Lung microvascular endothelial cell (primary cell): ENCODE results near the gene ABI3BP. TPM values are rescaled to one million over a fixed set of nuclear protein-coding genes. Genes with fewer than 3 reads are reported as not detected.

Experiments used
- DNase-seq, 2 donors: peaks; one replicate each; pipeline versions ENCODE4 v3.0.0 to v3.0.0-alpha.2; 2010; ENCODE audit warnings: low read depth in 2 of 2
- total RNA-seq: library from RNA; depleted of rRNA; stranded (reverse); fragments of >200 nt; gene quantifications from 2 replicates; pipeline ENCODE4 v1.2.1, GENCODE V29; 2014

The ABI3BP gene
- total RNA-seq, 1 donor from 2014 or later, result 7.7 TPM

DNA sequence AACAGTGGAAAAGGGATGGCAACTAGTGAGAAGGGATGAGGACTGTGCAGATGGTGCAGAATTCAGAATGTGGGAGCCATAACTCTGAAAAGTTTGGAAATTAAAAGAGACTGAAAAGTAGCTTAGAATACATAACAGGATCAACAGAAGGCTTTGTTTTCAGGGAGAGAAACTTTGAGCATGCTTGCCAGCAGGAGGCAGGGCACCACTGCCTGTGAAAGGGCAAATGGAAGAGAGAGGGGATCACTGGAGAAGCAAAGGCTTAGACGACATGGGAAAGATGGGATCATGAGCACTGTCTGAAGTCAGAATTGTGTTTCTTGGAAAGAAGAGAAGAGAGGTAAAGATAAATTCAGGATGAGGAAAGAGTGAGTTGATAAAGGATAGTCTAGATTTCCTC, 99.6 kb downstream of the ABI3BP start:
- peak; percentile 72 to 83 for DNase-seq

DNA sequence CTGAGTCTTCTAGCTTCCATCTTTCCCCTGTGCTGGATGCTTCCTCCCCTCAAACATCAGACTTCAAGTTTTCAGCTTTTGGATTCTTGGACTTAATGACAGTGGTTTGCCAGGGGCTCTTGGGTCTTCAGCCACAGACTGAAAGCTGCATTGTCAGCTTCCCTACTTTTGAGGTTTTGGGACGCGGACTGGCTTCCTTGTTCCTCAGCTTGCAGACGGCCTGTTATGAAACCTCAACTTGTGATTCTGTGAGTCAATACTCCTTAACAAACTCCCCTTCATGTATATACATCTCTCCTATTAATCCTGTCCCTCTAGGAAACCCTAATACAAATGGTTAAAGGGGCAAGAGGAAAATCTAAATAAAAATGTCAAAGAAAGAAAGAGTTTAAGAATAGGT, 100.1 kb downstream of the ABI3BP start:
- no peak for DNase-seq

DNA sequence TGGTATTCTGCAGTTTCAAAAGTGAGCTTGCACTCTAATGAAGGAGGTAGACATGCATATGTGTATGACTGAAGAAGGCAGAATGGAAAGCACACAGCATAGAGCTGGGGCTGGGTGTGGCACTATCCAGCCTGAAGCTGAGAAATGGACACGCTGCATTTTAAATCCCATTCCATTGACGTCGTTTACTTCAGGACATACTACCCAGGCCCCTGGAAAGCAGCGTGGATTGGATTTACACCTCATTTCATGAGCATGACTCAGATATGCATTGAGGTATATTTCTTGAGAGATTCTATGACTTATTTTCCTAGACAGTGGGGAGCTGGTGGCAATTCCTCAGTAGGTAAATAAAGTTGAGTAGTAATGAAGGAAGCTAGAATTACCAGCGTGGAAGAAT, 101.4 kb downstream of the ABI3BP start:
- DNase-seq, result no peak

DNA sequence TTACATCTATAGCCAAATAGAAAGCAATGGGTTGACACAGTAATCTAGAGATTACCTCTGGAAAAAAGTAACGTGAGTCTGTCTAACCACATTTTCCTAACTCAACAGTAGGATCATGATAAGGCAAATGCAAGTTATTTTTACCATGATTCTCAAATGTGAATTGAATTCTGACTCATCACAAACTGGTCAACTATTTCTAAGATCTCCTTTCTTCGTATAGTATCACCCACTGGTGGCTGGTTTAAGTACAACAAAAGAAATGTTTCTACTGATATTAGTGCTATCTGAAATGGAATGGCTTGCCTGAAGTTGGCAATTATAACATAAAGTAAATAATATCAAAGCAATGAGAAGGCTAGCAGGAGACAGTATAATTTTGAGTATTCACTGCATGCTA, 102.2 kb downstream of the ABI3BP start:
- peak; percentile 55 to 67 for DNase-seq

DNA sequence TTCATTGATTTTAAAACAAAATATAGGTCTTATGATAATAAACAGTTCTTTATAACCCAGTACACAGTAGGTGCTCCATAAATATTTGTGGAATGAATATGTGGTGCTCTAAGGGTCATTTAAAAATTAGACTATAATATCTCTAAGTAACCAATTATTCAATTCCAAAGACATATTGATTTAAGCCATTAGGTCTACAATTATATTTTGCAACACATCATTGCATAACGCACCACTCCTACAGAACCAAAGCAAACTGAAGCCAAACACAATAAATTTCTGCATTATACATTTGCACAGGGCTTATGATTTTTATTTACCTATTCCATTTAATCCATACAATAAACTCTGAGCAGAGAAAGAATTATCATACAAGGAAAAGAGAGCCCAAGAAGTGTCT, 104.3 kb downstream of the ABI3BP start:
- DNase-seq, result no peak

DNA sequence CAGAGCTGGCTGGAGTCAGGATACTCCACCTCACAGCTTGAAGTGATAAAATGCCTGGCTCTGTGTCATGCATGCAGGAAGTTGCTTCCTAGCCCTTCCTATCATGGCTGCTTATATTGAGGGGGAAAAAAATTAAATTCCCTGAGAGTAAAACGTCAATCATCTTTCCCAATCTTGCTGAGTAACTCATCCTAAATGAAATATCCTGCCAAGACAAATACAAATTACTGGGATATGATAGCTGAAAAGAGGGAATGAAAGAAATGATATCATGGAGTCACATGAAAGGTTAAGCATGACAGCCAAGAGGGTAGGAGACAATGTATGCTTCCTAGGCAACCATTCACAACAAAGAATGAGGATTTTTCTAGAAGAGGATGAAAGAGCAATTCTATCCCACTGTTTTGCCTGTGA, 110.6 kb downstream of the ABI3BP start:
- DNase-seq, result peak; percentile 62 to 96

DNA sequence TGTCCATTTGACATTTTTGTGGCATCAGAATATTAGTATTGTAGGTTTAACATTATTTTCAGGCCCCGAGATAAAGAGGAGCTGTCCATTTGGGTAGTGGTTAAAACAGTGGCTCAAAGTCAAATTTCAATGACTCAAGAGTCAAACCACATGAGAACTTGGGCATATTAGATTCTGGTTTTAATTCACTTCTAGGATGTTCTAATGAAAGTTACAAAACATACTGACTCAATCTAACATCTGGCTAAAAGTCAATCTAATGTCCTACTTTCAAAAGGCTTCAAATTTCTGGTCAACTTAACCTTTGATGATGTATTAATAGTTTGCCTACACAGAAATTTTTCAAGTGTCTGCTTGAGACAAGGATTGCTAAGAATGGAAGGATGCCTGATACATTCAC, 112.4 kb downstream of the ABI3BP start:
- DNase-seq, result no peak

DNA sequence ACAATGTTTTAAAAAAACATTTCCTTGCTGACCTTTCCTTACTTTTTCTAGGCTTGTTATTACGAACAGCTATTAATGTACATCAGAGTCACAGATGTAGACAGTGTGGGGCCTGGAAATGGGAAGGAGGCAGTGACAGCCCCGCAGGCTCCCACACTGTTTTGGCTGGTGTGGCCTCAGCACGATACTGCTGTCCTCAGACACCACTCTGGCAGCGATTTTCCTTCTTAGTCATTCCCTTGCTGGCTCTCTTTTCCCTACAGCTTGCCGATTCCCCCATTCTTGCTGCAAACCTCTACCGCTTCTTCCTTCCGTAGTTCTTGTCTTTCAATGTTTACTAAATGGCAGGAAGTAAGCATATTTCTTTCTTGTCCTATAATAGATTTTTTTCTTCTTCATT, 113.1 kb downstream of the ABI3BP start:
- peak in 1 of 2 donors; percentile 50 for DNase-seq

DNA sequence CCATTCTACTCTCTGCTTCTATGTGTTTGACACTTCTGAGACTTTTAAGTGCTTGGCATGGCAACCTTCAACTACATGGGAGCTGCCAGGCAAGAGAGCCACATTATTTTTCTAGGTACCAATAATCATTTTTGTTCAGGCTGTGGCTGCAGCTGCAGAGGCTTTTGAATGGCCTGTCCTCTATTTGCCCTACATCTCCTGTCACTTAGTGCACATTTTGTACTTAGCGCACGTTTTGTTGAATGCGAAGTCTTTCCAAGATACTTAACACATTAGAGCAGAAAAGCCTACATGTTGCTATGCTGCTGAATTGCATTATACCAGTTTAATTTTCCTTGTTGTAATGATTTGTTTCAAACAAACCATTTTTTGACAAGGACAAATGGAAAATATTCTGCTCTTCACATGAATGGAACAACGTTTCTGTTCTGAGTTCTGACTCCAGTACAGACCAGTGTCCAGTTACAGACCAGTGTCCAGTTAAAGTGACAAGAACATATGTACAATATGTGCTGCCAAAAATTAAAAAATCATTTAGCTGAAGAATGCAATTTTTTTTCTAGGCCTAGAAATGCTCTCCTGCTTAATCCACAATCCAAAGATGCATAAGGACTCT, 113.9 kb downstream of the ABI3BP start:
- peak in 1 of 2 donors; percentile 41 for DNase-seq

DNA sequence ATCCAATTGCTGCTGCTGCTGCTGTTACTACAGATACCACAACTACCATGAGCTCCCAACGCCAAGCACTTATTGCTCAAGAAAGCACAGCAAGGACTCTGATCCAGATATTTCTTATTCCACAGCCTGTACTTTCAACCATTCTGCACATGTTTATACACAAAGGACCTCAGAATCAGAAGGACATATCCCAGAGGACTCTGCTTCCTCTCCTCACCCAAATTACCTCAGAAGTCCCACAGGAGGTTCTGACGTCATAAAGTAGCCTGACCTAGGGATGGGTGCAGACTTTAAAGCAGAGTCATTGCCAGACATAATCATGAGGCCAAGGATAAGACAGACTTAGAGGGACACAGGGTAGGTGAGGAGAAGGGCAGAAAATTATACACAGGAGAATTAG, 115.9 kb downstream of the ABI3BP start:
- DNase-seq, result no peak

DNA sequence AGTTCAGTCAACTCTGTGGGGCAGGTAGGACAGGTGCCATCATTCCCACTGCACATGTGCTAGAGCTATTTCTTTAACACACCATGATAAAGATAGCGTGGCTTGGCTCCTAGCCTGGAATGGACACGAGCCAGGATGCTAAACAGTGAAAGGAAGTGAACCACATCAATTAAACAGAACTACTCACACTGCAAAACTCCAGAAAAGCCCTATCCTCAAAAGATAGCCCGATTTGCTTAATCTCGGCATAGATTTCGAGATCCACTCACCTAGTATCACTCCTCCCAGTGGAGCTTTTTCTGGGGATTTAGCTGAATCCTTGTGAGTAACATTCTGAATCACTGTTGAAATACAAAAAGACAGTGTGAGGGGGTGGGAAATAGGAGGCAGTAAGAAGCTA, 118.0 kb downstream of the ABI3BP start:
- peak; percentile 88 to 91 for DNase-seq

DNA sequence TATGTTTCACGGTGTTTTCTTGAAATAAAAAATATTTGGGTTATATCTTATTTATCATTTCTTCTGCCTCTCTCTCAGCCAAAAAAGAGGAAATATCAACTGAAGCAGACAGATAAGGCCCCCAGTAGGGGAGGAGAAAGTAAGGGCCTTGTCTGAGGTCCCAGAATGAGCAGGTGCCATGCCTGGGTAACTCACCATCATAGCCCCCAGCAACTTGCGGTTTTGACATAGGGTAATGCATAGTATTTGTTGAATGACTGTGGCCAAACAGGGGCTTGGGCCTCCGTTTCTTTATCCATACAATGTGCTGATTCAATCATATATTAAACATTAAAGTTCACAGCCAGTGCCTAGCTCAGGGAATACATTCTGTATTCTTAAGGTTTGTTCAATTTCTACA, 119.6 kb downstream of the ABI3BP start:
- DNase-seq, result no peak

DNA sequence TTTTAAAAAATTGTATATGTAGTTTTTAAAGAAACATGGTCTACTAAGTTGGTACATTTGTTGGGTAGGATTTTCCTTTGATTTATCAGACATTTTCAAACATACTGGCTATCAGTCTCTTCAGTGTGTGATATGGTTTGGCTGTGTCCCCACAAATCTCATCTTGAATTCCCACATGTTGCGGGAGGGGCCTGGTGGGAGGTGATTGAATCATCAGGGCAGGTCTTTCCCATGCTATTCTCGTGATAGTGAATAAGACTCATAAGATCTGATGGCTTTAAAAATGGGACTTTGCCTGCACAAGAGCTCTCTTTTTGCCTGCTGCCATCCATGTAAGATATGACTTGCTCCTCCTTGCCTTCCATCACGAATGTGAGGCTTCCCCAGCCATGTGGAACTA, 121.9 kb downstream of the ABI3BP start:
- no peak for DNase-seq

DNA sequence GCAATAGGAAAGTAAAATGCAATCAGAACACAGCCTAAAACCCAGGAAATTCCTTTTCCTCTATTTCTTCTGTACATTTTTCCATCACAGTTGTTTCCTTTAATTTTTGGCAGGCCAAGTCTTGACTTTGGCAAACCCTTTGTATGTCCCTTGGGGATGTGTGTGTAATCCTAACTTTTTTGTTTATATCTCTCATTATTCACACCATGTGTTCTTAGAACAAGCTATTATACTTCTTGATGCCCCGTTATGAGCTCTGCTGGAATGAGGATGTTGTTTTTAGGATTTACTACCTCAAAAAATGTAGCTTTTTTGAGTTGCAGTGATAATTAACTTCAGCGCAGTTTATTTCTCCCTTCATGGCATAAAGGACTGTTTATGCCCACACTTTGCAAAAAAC, 123.4 kb downstream of the ABI3BP start:
- DNase-seq, result peak; percentile 20 to 91

DNA sequence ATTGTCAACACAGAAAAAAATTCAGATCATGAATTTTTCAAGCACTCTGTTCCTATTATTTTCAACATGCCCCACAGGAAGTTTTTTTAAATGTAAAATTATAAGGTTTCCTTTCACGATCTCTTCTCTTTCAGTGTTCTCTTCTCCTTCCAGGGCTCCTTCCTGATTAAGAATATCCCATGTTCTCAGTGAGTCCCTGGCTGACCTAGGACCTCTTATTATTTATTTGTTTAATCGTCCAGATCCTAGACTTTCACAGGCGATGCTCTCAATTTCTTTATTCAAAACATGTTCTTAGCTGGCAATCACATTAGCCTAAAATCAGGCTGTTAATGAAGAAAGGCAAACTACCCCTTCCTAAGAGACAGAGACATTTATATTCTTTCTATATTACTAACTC, 124.3 kb downstream of the ABI3BP start:
- no peak for DNase-seq

DNA sequence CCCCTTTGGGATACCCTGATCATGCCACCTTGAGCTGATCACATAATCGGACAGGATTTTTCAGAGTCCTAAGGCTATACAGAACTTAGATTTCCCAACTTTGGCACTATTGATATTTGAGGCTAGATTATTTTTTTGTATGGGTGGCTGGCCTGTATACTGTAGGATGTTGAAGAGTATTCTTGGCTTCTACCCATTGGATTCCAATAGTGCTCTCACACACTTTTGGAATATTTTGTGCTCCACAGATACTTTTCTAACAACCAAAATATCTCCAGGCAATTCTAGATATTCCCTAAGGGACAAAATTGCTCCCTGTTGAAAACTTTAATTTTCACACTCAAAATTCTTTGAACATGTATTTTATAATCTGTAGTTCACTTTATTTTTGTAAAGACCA, 125.1 kb downstream of the ABI3BP start:
- DNase-seq, result no peak

DNA sequence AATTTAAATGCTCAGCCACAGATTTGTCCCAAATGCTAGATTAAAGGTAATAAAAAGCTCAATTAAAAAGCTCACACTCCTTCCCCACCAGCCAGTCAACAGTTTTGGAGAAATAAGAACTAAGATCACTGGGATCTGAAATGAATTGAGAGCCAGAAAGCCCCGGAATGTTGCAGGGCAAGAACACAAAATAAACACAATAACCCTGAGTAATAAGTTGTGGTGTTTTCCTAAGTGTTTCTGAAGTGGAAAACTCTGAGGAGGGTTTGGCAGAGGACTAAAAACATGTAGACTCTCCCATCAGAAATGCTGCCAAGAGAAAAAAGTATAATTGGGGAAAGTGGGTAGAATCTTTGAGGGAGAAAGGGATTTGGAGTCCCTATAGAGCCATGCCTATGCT, 127.8 kb downstream of the ABI3BP start:
- no peak for DNase-seq

DNA sequence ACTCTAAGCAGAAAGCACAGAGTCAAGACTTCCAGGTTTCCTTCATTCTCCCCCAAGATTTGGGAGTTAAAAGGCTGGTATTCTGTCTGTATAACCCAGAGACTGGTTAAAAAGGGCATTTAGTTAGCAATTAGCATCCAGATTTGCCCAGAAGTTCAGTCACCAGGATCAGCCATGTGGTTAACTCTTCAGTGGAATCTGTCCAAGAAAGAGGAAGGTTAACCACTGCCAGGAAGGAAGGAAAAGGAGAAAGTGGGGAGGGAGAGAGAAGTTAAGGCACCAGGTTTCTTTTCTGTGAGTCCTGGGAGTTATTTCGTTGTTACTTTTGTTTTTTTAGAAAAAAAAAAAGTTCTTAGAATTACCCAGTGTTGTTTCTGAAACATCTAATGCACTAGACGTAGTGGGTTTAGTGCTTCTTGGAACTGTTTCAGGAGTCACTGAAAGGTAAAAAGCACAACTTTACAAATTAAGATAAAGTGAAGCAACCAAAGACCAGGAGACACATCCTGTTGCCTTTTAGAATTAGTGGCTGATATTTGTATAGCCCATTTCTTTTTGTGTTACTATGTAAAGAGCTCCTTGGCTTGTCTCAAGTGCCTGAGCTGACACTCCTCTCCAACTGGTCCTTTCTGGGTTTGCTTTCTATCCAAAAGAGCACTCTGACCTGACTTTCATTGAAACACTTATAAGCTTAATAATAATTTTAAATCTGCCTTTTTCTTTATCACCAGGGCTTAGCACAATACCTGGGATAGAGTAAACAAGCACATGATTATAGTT, 128.6 kb downstream of the ABI3BP start:
- no peak for DNase-seq

DNA sequence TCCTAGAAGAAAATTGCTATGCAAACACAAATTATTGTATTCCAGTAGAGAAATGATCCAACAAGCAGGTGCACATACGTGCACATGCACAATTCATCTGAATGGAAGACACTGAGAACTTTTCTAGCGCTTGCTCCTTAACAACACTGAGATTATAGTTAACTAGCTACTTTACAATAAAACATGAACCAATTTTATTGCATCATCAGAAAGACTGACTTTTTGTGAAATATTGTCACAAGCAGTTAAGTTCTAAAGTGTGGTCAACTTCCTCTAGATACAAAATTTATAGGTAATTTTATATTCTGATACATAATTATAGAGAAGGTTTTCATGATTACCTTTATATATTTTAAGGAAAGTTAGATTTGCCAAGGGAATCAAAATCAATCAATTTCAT, 135.4 kb downstream of the ABI3BP start:
- no peak for DNase-seq

DNA sequence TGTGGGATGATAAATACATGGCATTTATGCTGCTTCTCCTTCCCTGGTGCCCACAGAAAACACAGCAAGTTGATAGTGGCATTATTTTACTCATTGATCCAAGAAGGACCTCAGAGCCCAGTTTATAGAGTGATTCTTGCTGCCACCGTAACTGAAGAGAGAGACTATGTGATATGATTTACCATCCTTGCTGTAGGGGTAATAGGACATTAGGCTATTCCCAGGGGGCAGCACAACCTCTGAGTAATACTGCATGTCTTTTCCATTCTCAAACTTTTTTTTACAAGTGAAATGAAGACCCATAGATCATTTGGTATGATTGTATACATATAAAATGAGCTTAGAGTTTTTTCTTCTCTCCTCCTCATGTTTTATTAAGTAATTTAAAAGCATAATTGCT, 136.4 kb downstream of the ABI3BP start:
- no peak for DNase-seq

DNA sequence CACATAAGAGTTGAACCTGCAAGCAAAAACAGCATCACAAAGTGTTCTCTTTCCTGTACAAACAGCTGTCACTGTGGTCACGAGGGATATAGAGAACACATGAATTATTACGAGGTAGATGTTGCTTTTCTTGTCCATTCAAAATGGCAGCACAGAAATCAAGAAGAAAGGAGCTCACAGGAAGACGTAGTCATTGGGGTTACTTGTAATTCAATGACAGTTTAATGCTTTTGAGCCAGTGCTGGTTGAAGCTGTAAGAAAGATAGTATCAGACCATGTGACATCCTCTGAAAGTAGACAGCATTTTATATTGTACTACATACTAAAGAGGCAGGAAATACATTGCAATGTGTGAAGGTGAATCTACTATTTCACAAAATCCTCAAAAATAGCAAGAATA, 140.4 kb downstream of the ABI3BP start:
- peak in 1 of 2 donors; percentile 26 for DNase-seq

DNA sequence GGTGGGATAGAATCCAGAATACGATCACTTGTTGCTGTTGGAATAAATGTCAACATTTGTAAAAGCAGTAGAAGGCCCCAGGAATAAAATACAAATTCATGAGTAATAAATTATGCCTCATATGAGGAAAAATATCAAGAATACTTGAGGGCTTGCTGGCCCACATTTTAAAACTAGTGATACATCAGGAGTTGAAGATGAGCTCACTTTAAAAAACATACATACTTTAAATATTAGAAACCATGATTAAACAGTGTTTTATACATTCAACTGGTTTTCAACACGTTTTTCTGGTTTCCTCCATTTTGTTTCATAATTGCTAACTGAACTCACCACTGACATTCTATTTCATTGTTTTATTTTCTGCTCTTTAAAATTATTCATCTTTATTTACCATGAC, 142.5 kb downstream of the ABI3BP start:
- DNase-seq, result no peak

DNA sequence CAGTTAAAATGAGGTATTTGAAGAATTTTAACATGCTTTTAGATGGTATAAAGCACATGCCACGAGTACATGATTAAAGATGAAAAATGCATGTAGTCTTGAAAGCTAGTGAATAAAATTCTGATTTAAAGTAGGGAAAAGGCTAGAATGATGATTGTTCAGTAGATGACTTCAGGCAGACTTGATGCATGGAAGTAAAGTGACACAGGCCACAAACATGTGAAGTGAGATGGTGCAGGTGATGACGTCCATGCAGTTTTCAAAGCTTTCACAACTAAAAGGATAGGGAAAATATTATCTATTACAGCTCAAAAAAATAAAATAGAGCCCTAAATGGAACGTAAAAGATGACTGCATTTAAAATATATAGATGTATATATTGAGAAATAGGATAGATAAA, 143.1 kb downstream of the ABI3BP start:
- no peak for DNase-seq
